ENCODE results near the gene SNTG2.

The SNTG2 gene

DNA sequence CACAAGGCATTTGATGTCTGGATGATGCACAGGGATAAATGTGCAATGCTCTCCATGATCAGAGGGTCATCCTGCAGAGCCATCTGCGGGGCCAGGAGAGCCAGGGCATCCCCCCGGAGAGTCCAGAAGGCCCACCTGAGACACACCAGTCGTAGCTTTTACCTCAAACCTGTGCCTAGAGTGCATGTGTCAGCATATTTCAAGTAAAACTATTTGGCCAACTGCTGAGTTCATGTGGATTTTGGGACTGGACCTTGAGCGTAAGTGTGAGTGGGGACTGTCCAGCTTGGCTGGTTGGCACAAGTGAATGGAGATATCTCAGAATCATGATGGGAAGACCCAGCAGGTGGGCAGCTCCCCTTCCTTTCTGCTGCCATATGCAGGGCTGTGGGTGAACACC is 314.8 kb downstream of the SNTG2 start:
- H3K4me3 ChIP-seq (ENCODE audit: low read depth, low read length), result no peak overlapping the region

DNA sequence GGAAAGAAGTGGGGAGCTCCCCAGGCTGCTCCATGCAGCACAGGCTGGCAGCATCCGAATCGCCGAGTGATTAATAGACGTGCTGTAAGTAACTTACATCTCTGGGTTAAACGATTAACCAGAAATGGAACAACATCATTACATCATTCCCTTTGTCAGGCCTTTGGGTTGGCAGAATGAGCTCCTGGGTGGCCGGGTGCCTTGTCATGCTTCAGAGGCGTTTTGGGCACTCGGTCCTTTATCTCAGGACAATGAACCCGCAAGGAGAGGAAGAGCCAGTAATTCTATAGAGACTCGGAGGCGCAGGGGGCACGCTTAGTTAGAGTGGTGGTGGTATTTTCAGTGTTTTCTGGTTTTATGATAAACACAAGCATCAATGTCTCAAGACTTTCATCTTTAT is 315.7 kb downstream of the SNTG2 start:
- H3K4me3 ChIP-seq (ENCODE audit: low read depth, low read length), result no peak overlapping the region

DNA sequence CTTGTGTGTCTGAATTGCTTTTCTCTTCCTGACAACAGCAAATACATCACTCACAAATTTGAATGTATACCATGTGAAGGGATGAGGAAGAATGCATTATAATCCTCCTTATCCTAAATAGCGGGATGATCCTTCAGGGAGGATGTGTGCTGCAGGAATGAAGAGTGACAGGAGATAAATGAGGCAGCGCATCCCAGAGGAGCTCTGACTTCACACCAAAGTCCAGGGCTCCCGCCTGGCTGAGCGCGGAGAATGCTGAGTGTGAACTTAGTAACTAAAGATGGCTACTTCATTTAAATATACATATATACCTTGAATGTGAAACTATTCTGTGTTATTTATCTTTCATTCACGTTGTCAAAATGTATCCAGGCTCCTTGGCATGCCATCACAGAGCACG is 317.4 kb downstream of the SNTG2 start:
- no peak overlapping the region for H3K4me3 ChIP-seq (ENCODE audit: low read depth, low read length)

DNA sequence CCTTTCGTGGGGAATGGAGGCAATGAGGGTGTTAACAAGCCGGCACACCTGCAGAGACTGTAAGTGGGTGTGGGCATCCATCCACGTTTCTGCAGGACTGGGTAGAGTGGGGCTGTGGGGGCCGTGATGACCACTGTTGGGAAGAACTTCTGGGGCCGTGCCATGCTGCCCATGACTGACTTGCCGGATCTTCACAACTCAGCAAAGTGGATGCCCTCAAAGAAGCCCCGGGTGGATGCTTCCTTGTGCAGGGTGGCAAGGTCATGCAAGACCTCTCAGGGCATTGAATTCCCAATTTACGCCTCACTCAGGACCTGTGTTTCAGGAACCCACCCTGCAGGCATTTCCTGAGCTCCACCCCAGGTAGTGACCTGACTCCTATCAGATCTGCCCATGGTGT is 319.2 kb downstream of the SNTG2 start:
- H3K4me3 ChIP-seq (ENCODE audit: low read depth, low read length), result no peak overlapping the region

DNA sequence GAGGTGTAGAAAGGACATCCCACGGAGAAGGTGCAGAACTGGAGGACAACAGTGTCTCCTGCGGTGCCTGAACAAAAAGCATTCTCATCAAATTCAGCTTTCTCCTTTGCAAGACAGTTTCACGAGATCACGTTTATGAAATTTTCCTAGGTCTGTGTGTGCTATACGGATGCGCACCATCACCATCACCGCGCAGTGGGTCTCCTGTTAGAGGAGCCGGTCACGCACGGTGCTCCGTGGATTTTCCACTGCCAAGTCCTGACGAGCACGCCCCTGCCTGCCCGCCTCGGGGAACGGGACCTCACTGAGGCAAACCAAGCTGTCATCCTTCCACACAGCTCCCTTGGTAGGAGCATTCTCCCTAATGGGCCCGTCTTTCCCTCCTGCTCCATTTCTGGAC is 322.2 kb downstream of the SNTG2 start:
- no peak overlapping the region for H3K4me3 ChIP-seq (ENCODE audit: low read depth, low read length)

DNA sequence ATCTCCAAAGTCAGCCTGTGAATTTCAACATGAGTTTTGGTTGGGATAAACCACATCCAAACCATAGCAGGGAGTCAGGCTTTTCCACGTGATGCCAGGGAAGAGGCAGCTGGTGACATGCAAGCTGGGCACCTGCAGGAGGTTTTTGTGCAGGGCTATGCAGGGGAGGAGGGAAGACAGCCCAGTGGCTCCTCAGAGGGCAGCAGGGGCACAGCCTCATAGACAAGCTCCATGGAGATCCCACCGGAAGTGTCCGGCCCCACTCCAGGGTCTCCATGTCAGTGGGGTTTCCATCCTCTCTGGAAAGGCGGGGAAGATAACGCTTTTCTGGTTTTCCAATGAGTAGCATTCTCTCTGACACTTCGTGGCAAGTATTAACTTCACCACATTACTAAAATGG is 327.0 kb downstream of the SNTG2 start:
- H3K4me3 ChIP-seq (ENCODE audit: low read depth, low read length), result no peak overlapping the region

DNA sequence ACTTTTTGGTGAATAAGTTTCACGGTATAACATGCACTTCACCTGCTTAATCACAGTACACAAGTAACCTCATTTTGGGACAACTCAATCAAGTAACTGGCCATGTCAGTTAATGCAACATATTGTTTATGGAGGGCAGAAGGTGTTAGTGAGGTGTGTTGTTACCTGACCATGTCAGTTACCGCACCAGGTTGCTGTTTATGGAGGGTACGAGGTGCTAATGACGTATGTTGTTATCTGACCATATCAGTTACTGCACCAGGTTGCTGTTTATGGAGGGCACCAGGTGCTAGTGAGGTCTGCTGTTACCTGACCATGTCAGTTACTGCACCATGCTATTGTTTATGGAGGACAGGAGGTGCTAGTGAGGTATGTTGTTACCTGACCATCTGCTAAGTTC is 327.5 kb downstream of the SNTG2 start:
- H3K4me3 ChIP-seq (ENCODE audit: low read depth, low read length), result no peak overlapping the region

DNA sequence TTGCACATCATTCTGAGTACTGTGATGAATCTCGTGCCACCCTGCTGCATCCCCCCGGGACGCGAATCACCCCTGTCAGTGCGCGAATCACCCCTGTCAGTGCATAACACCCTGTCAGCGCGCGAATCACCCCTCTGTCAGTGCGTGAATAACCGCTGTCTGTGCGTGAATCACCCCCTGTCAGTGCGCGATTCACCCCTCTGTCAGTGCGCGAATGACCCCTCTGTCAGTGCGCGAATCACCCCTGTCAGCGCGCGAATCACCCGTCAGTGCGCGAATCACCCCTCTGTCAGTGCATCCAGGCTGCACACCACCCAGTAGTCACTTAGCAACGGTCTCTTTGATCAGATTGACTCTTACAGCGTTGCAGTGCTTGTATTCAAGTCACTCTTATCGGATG is 328.2 kb downstream of the SNTG2 start:
- no peak overlapping the region for H3K4me3 ChIP-seq (ENCODE audit: low read depth, low read length)

DNA sequence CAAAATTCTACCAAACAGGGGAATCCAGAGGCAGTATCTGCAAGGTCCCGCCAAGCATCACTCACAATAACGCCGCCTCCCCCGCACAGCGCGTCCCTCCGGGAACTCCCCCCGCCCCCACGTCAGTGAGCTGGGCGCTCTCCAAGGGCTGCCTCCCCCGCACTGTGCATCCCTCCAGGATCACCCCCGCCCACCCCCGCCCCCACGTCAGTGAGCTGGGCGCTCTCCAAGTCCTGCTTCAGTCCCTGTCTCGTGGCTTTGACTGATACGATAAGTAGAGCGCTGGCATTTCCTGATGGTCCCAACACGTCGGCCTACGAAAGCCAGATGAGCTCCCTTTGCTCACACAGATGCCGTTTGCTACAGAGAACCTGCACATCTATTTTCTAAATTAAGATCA is 331.9 kb downstream of the SNTG2 start:
- H3K4me3 ChIP-seq (ENCODE audit: low read depth, low read length), result no peak overlapping the region

DNA sequence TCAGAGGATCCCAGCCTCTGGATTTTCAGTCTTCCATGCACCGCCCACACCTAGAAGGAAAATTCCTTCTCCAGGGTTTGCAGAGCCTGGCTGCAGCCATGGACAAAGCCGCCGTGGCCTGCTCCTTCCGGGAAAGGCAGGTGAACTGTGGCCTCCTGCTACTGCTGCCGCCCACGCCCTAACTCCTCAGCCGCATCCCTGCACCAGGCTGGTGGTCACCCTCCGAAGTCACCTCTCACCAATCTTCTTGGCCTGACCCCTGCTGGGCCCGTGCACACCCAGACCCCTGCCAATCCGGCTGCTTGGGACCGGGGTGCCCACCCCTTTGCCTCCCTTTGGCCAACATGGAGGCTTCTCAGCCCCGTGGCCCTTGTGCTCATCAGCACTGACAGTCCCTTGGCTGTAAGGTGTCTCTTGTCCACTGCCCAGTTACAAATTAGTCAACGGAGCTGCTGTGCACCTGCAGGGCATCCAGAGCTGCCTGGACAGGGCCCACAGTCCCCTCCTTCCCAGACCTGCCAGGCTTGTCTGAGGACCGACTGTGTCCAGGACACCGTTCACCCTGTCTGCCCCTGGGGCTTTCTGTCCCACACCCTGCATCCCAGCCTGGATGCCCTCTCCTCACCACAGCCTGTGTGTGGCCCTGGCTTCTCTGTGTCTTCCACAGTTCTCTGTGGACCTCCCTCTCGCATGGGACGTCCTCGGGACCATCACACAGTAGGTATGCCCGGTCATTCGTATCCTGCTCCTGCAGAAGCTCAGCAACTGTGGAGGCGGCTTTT is 332.6 kb downstream of the SNTG2 start:
- no peak overlapping the region for H3K4me3 ChIP-seq (ENCODE audit: low read depth, low read length)

DNA sequence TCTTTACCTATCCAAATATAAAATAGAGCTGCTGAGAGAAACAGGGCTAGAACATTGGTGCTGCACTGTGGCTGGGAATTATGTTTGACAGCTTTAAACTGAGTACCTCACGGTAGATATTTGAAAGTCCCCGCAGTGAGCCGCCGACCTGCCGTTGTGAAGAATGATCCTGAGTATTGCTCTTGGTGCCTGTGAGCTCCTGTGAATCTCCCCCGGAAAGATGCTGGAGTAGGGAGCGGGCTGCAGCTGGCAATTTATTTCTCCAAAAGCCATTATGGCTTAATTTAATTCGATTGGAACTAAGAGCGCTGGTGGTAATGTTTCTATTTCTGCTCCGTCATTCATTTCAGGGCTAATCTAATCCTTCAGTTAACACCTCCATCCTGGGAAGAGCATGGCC is 333.2 kb downstream of the SNTG2 start:
- H3K4me3 ChIP-seq (ENCODE audit: low read depth, low read length), result no peak overlapping the region

DNA sequence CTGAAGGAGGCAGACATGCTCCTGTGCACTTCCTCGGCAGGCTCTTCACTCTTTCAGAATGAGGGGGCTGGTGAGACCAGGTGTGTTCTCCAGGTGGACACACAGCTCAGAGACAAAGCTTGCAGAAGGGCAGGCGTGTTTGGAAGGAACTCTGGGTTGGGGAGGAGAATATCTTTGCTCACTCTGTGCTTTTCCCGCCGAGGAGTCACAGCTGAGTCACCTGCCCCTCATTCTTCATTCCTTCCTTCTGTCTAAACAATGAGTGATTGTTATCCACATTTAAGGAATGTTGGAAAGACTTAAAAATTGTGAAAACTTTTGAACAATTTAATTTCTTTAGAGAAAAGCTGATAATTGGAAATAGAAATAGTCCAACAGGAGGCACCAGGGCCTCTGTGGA is 336.3 kb downstream of the SNTG2 start:
- no peak overlapping the region for H3K4me3 ChIP-seq (ENCODE audit: low read depth, low read length)

DNA sequence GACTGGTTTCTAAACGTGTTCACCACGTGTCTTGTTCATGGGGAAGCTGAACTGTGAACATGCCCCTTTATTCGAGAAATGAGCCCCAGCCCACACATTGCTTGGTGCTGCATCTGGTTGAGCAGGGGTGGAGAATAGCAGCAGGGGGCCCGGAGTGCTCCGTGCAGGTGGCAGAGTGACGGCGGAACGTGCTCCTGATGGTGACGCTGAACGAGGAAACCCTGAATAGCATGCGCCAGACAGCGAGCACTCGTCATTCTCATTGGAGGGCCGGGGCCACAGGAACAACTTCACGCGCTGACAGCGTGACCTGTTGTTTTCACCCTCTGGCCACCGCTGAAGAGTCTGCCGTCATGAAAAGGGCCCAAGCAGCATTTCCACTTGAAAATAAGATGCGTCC is 336.8 kb downstream of the SNTG2 start:
- no peak overlapping the region for H3K4me3 ChIP-seq (ENCODE audit: low read depth, low read length)

DNA sequence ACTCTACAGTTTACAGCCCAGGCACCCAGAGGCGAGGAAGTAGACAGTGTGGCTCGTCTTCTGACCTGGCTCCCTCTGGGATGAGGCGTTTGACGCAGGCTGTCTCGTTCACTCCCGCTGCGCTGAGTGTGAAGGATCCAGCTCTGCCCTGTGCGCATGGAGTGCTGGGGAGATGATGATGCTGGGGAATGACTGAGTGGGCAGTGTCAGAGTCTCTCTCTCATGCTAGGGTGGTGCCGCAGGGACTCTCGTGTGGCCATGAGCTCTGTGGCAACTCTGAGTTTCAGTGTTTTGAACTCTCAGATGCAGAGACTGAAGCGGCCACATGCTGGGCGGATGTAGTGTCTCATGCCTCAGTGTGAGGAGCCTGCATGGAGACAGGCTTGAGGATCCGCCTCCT is 344.3 kb downstream of the SNTG2 start:
- H3K4me3 ChIP-seq (ENCODE audit: low read depth, low read length), result no peak overlapping the region

DNA sequence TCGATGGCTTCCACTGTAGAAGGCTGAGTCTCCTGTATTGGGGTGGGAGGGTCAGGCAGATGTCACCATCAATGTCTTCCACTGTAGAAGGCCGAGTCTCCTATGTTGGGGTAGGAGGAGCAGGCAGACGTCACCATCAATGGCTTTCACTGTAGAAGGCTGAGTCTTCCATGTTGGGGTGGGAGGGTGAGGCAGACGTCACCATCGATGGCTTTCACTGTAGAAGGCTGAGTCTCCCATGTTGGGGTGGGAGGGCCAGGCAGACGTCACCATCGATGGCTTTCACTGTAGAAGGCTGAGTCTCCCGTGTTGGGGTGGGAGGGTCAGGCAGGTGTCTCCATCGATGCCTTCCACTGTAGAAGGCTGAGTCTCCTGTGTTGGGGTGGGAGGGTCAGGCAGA is 345.1 kb downstream of the SNTG2 start:
- no peak overlapping the region for H3K4me3 ChIP-seq (ENCODE audit: low read depth, low read length)

DNA sequence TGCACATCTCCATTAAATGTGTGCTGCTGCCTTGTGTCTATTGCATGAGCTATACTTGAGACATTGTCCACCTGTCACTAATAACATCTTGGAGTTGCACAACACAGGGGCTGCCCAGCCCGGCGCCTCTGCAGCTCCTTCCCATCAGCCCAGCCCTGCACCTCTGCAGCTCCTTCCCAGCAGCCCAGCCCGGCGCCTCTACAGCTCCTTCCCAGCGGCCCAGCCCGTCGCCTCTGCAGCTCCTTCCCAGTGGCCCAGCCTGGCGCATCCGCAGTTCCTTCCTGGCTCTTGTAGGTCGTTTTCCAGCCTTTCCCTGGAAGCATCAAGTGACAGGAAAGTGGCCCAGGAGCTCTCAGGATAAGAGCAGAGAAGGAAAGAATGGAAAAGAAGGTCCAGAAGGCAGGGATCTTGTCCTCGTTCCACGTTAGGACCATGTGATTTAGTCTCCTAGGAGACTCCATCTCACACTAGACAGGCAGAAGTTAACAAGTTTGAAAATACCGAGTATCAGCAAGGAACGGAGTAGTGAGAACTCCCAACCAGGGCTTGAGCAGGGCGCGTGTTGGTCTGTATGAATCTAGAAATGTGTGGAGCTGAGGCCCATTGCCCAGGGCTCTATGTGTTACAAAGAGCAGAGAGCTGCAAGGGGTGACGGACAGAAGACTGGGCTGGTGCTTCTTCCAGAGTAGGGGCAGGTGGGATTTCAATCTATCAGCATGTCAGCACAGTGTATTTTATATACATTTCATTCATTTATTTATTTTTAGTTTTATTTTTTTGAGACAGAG is 346.9 kb downstream of the SNTG2 start:
- H3K4me3 ChIP-seq (ENCODE audit: low read depth, low read length), result no peak overlapping the region

DNA sequence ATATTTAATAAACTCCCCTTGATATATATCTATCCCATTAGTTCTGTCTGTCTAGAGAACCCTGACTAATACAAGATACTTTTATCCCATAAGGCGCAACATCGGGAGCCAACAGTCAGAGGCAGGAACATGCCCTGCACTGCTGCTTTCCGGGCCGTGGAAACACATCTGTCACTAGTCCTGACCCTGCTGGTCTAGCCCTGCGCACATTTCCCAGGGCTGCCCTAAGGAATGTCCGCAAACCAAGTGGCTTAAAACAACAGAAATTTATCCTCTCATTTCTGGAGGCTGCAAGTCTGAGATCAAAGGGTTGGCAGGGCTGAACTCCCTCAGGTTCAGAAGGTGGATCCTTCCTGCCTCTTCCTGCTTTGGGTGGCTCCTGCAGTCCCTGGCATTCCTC is 348.4 kb downstream of the SNTG2 start:
- H3K4me3 ChIP-seq (ENCODE audit: low read depth, low read length), result no peak overlapping the region

DNA sequence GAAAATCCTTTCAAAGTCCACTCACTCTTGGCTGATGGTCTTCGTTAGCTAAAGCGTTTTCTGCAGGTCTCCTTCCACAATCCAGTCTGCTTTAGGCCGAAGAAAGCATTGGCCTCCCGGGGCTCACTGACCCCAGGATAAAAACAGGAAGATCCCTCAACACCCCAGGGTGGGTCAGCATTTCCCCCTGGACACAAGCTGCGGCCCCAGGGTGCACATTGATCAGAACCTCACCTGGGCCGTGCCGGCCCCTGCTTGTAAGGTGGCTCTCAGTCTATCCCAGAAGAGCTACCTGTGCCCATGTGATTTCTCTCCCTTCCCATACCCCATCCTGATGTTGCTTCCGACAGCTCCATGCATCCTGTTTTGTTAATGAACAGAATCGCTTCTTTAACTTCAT is 349.6 kb downstream of the SNTG2 start:
- H3K4me3 ChIP-seq (ENCODE audit: low read depth, low read length), result no peak overlapping the region

DNA sequence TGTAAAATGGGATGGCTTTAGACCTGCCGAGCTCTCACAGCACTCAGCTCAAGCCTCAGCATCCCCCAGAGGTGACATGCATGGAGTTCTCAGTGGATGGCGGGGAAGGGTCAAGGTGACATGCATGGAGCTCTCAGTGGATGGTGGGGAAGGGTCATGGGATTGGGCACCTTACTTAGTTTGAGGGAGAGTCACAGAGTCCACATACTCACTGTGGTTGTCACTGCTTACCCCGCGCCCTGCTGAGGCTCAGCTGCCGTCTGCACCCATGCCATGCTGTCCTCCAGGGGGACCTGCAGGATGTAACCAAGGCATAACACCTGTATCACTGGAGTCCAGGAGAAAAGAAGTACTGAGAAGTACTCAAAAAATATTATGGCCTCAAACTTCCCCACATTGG is 350.4 kb downstream of the SNTG2 start:
- H3K4me3 ChIP-seq (ENCODE audit: low read depth, low read length), result no peak overlapping the region

DNA sequence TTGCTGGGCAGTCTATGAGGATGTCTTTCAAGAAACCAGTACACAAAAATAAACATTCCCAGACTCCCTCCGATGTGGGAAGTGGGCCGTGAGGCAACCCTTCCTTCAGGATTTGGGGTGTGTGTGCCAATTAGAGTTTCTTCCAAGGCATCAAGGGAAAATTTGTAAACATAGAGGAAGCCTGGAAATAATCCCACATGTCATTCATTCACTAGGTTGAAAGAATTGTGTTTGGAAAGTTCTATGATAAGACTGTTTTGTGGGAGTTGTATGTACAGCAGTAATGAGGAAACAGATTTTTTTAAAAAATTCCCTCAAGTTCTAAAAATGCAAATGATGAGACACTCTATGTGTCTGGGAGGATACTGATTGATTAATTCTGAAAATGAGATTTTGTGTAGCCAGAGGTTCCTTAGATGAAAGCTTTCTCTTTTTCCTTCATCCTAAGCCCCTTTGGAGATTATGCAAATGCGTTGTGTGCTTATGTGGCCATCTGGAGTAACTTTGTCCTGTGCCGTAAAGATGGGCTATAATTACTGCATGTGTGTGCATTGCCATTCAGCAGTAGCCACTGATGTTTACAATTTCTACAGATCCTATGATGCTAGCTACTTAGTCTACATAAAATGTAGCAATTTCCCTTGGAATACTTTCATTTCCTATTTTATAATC is 354.8 kb downstream of the SNTG2 start:
- no peak overlapping the region for H3K4me3 ChIP-seq (ENCODE audit: low read depth, low read length)

DNA sequence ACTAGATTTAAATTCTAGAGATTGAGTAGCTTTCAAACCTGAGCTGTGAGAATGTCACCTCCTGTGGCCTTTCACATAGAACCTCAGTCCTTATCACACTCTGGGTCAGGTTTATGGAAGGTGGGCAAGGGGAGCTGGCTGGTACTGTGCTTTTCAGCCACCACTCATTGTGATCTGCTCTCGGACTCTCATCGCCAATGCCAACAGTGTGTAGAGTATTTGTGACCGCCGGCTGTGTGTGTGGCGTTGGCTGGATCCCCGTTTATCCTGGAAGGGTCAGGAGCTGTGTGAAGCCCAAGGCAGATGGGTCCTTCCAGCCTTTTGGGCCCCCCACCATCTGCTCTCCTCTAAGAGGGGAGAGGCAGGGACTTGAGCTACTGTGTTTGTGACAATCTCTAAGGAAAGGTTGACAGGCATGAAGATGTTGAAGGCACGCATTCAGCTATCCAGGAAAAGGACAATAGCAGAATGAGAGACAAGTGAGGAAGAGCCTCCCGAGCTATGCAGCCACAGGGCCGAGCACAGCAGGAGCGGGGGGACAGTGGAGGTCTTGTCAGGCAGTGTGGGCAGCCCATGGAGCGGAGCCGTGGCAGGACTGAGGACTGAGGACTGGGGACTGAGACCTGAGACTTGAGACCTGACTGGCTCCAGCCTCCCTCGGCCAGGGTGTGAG is 355.5 kb downstream of the SNTG2 start:
- no peak overlapping the region for H3K4me3 ChIP-seq (ENCODE audit: low read depth, low read length)
